ENCODE measurements around the gene ABLIM2. TPM values are rescaled to one million over a fixed set of nuclear protein-coding genes. Genes with fewer than 3 reads are reported as not detected.

The ABLIM2 gene
- total and polyA plus RNA-seq, 2 of the 8 experiments (the other 6 are each of a cell fraction or from before 2014, with no cell fraction given) = 2.8 to 3.0 TPM

- no peak overlapping the region for H3K23ac ChIP-seq (ENCODE audit: insufficient read length)
- H2BK12ac ChIP-seq (ENCODE audit: low read depth, low read length) = no peak overlapping the region
- no peak overlapping the region for H3K9ac ChIP-seq (replicated peaks in 1 of 4; ENCODE audit: extremely low read depth in 1 of 4, low read depth in 3 of 4, low read length in 3 of 4)
- no peak overlapping the region for H2AFZ ChIP-seq (ENCODE audit: low read length)
- H2BK120ac ChIP-seq (replicated peaks; ENCODE audit: low read depth, low read length) = no peak overlapping the region
- peaks cover 0 to 5% (median 2%) of the 10 kb centered on the region in 4 experiments; a peak in 4 of 7 replicates for H3K4me1 ChIP-seq (replicated peaks in 1 of 4; ENCODE audit: control insufficient read depth in 3 of 4, insufficient read depth in 4 of 4, low read length in 3 of 4)
- H3K18ac ChIP-seq (ENCODE audit: extremely low read depth, low read length) = no peak overlapping the region
- peaks cover 6 to 35% (median 28%) of the 10 kb centered on the region in 4 experiments for H3K27me3 ChIP-seq (replicated peaks in 1 of 4; ENCODE audit: control insufficient read depth in 3 of 4, extremely low read depth in 1 of 4, insufficient read depth in 3 of 4, low read length in 3 of 4)
- H3K23me2 ChIP-seq (ENCODE audit: low read depth, low read length) = peaks cover 14% of the 10 kb centered on the region; the same call in 1 of the 2 replicates
- no peak overlapping the region for H3K4me3 ChIP-seq (ENCODE audit: extremely low read depth in 1 of 4, insufficient read depth in 2 of 4, low read depth in 3 of 4, low read length in 4 of 4)
- no peak overlapping the region for H2BK20ac ChIP-seq (ENCODE audit: low read length)
- peaks cover 3 to 7% of the 10 kb centered on the region in 2 experiments for H4K20me1 ChIP-seq (replicated peaks in 1 of 2; ENCODE audit: control insufficient read depth in 1 of 2, insufficient read depth in 2 of 2, low read length in 2 of 2)
- no peak overlapping the region for H4K5ac ChIP-seq (ENCODE audit: insufficient read length, low read depth, low read length)
- H3K79me2 ChIP-seq (ENCODE audit: control insufficient read depth in 1 of 2, insufficient read depth in 2 of 2, low read length in 2 of 2) = no peaks in the 10 kb centered on the region
- no peak overlapping the region for H3K4me2 ChIP-seq (ENCODE audit: insufficient read depth in 1 of 2, low read depth in 2 of 2, low read length in 2 of 2)
- ChIA-PET POLR2A (ENCODE audit: partially characterized antibody) (no interaction called here), CTCF (ENCODE audit: partially characterized antibody) (interaction anchor here (0.8 to 1.8 kb wide), 3 partner anchors 12 to 75 kb away, joined by 3 to 6 read pairs (median 4); no protein-coding TSS in a partner anchor)
- H3K4ac ChIP-seq (replicated peaks; ENCODE audit: insufficient read length, low read depth, low read length) = no peak overlapping the region
- WGBS, 2 experiments (ENCODE audit: extremely low coverage in 1 of 2, insufficient coverage in 1 of 2, insufficient read length in 1 of 2, insufficient replicate concordance in 2 of 2, low coverage in 1 of 2, low lambda C conversion rate in 2 of 2, missing lambda C conversion rate in 1 of 2) = 84% methylated on average over 6 of the region's 6 CpGs; no CpG with 5 or more reads in 1 of the 2 experiments
- H3K14ac ChIP-seq (ENCODE audit: insufficient read length) = no peak overlapping the region
- H2BK15ac ChIP-seq (ENCODE audit: low read length) = no peak overlapping the region
- H3K27ac ChIP-seq (ENCODE audit: low read depth, low read length) = no peak overlapping the region
- no peaks in the 10 kb centered on the region for H3K36me3 ChIP-seq (ENCODE audit: control insufficient read depth in 2 of 4, insufficient read depth in 4 of 4, low read length in 3 of 4)
- no peaks in the 10 kb centered on the region for H3K79me1 ChIP-seq (ENCODE audit: low read depth, low read length)
- no peak overlapping the region for H2BK5ac ChIP-seq (ENCODE audit: low read depth, low read length)
- H2AK5ac ChIP-seq (ENCODE audit: low read depth, low read length) = no peak overlapping the region
- DNase-seq (ENCODE audit: low read depth in 1 of 2, low spot score in 2 of 2) (no peak), FAIRE-seq (no peak)
- no peak overlapping the region for H3K56ac ChIP-seq (replicated peaks; ENCODE audit: insufficient read length, low read depth, low read length)
- H4K8ac ChIP-seq (ENCODE audit: extremely low read depth, insufficient read depth, low read length) = no peak overlapping the region; the same call in 1 of the 2 replicates
- no peak for TF ChIP-seq CHD1 (IDR thresholded peaks at IDR 0.05; ENCODE audit: low read depth, low read length)
- TF ChIP-seq POU5F1 (IDR thresholded peaks at IDR 0.05; ENCODE audit: low read depth, low read length) = no peak
- no peak for TF ChIP-seq SIRT6 (IDR thresholded peaks at IDR 0.05; ENCODE audit: low read length)
- no peak for TF ChIP-seq HDAC2 (IDR thresholded peaks at IDR 0.05; ENCODE audit: borderline replicate concordance in 1 of 2, low read depth in 2 of 2, low read length in 2 of 2)
- no peak for TF ChIP-seq HDAC6 (IDR thresholded peaks at IDR 0.05; ENCODE audit: low read depth, low read length)
- TF ChIP-seq POLR2A (IDR thresholded peaks at IDR 0.05; ENCODE audit: control extremely low read depth in 1 of 2, low read depth in 2 of 2, low read length in 2 of 2) = no peak
- no peak for TF ChIP-seq RXRA (IDR thresholded peaks at IDR 0.05; ENCODE audit: insufficient read depth, low read depth, low read length)
- no peaks in the 10 kb centered on the region for H3K9me3 ChIP-seq (ENCODE audit: insufficient read depth in 2 of 2, low read depth in 1 of 2, low read length in 1 of 2)
- no peak overlapping the region for H4K91ac ChIP-seq (replicated peaks; ENCODE audit: insufficient read length, low read length)
These were observed 3.6 kb downstream of the ABLIM2 start for GRCh38 chr4:8155048-8155447.

Measured in H1 (cell line).